Ishikawa (cell line): ENCODE measurements around the gene CMYA5.

ENCODE experiments used
- CEBPB ChIP-seq: IDR thresholded peaks from 2 replicates; pipeline ENCODE4 v1.6.1; 2012
- CREB1 ChIP-seq: IDR thresholded peaks from 2 replicates; pipeline ENCODE4 v1.6.1; 2012; ENCODE audit warnings: low read depth
- EGR1 ChIP-seq: IDR thresholded peaks from 2 replicates; pipeline ENCODE4 v1.6.1; 2012
- EP300 ChIP-seq: IDR thresholded peaks from 2 replicates; pipeline ENCODE4 v1.6.1; 2012; ENCODE audit warnings: borderline replicate concordance
- FOXM1 ChIP-seq: IDR thresholded peaks from 2 replicates; pipeline ENCODE4 v1.6.1; 2012; ENCODE audit warnings: low read depth, borderline replicate concordance
- MAX ChIP-seq: IDR thresholded peaks from 2 replicates; pipeline ENCODE4 v1.6.1; 2012
- NFIC ChIP-seq: IDR thresholded peaks from 2 replicates; pipeline ENCODE4 v1.6.1; 2012
- RAD21 ChIP-seq: IDR thresholded peaks from 2 replicates; pipeline ENCODE4 v1.6.1; 2012; ENCODE audit warnings: low read depth
- REST ChIP-seq: IDR thresholded peaks from 2 replicates; pipeline ENCODE4 v1.6.1; 2012; ENCODE audit warnings: low read depth, mild to moderate bottlenecking
- TAF1 ChIP-seq: IDR thresholded peaks from 2 replicates; pipeline ENCODE4 v1.6.1; 2012; ENCODE audit warnings: low read depth, mild to moderate bottlenecking
- TCF12 ChIP-seq: IDR thresholded peaks from 2 replicates; pipeline ENCODE4 v1.6.1; 2012; ENCODE audit warnings: low read depth
- TEAD4 ChIP-seq: IDR thresholded peaks from 2 replicates; pipeline ENCODE4 v1.6.1; 2012
- USF1 ChIP-seq: IDR thresholded peaks from 2 replicates; pipeline ENCODE4 v1.6.1; 2012
- YY1 ChIP-seq: IDR thresholded peaks from 2 replicates; pipeline ENCODE4 v1.6.1; 2012; ENCODE audit warnings: low read depth
- ZBTB7A ChIP-seq: IDR thresholded peaks from 2 replicates; pipeline ENCODE4 v1.6.1; 2012; ENCODE audit warnings: low read depth

CMYA5 gene

GRCh38 chr5:79837761-79838551 lies 148.3 kb downstream of the CMYA5 start:
- no peak for TF ChIP-seq YY1
- TF ChIP-seq REST = no peak
- no peak for TF ChIP-seq TAF1
- TF ChIP-seq TEAD4 = no peak
- TF ChIP-seq CREB1 = no peak
- no peak for TF ChIP-seq CEBPB
- no peak for TF ChIP-seq RAD21
- no peak for TF ChIP-seq EGR1

- TF ChIP-seq FOXM1 (no peak), REST (no peak), MAX (no peak), YY1 (no peak), RAD21 (no peak), TEAD4 (no peak), CREB1 (no peak), TAF1 (no peak), USF1 (no peak), ZBTB7A (no peak), CEBPB (no peak), EP300 (no peak), EGR1 (no peak), TCF12 (no peak), NFIC (no peak)
These were observed 150.7 kb downstream of the CMYA5 start for GRCh38 chr5:79840084-79840990.

GRCh38 chr5:79841172-79841571 lies 151.5 kb downstream of the CMYA5 start:
- TF ChIP-seq TAF1 = no peak
- TF ChIP-seq CREB1 = no peak
- no peak for TF ChIP-seq USF1

- TF ChIP-seq YY1 (no peak), TCF12 (no peak)
These were observed 152.6 kb downstream of the CMYA5 start for GRCh38 chr5:79842006-79842881.

GRCh38 chr5:79842991-79843390 lies 153.4 kb downstream of the CMYA5 start:
- no peak for TF ChIP-seq NFIC
- no peak for TF ChIP-seq CREB1
- TF ChIP-seq REST = no peak
- TF ChIP-seq FOXM1 = no peak
- no peak for TF ChIP-seq CEBPB
- no peak for TF ChIP-seq ZBTB7A
- TF ChIP-seq TCF12 = no peak
